GM10248 (cell line): ENCODE measurements around the gene GRK6.

ENCODE experiments used
- CTCF ChIA-PET: fragments of 300-600 bp; sonication (Branson Sonifier 250); formaldehyde crosslinking; extraction: SDS; loops from one replicate; lab custom pipeline; 2021; ENCODE audit warnings: antibody characterized with exemption; lab: Yijun Ruan, JAX
- POLR2A ChIA-PET: fragments of 350-650 bp; sonication (Branson Sonifier 250); formaldehyde crosslinking; extraction: SDS; loops from one replicate; lab custom pipeline; 2020; ENCODE audit warnings: antibody characterized with exemption; lab: Yijun Ruan, JAX
- DNase-seq: peaks from one replicate; pipeline ENCODE4 v3.0.0; 2012; ENCODE audit errors: extremely low spot score
- CTCF ChIP-seq: IDR thresholded peaks from 2 replicates; pipeline ENCODE4 v1.5.1; 2012; ENCODE audit warnings: mild to moderate bottlenecking, low read depth; ENCODE audit errors: extremely low read depth, missing control alignments, control extremely low read depth

GRK6 gene

GRCh38 chr5:177453852-177454396 lies 27.4 kb downstream of the GRK6 start:
- TF ChIP-seq CTCF: no peak
- no peak for DNase-seq
- ChIA-PET POLR2A (interaction anchor here (1.0 to 2.1 kb wide), 2 partner anchors 28 to 50 kb away, joined by 6 to 10 read pairs; partner anchors contain the start of gene GRK6), CTCF (interaction anchor here (0.7 to 21.0 kb wide), 27 partner anchors 11 to 796 kb away, joined by 3 to 549 read pairs (median 9); partner anchors contain the start of genes DOK3, F12, GRK6 and LMAN2)

- ChIA-PET POLR2A (interaction anchor here (0.8 to 2.1 kb wide), 4 partner anchors 9 to 71 kb away, joined by 3 to 10 read pairs (median 4); partner anchors contain the start of genes GRK6 and SLC34A1), CTCF (interaction anchor here (0.7 to 21.0 kb wide), 40 partner anchors 12 to 797 kb away, joined by 3 to 549 read pairs (median 6); partner anchors contain the start of genes DOK3, F12, GRK6 and LMAN2)
- DNase-seq: peak; percentile 95
- peak; percentile 90 for TF ChIP-seq CTCF
Measured at GRCh38 chr5:177454397-177455035, 28.0 kb downstream of the GRK6 start.

- ChIA-PET POLR2A (interaction anchor here (0.8 to 2.1 kb wide), 5 partner anchors 10 to 71 kb away, joined by 3 to 10 read pairs (median 3); partner anchors contain the start of genes DOK3, GRK6 and SLC34A1), CTCF (interaction anchor here (0.8 to 21.0 kb wide), 43 partner anchors 12 to 384 kb away, joined by 3 to 549 read pairs (median 6); partner anchors contain the start of genes DOK3, F12, GRK6 and LMAN2)
- peak; percentile 89 for DNase-seq
- peak; percentile 80 for TF ChIP-seq CTCF
Measured at GRCh38 chr5:177455036-177455660, 28.7 kb downstream of the GRK6 start.

GRCh38 chr5:177455661-177456590 lies 29.4 kb downstream of the GRK6 start:
- DNase-seq: peak; percentile 91
- POLR2A ChIA-PET: interaction anchor here (0.8 to 2.1 kb wide), 4 partner anchors 52 to 72 kb away, joined by 3 to 10 read pairs (median 3); partner anchors contain the start of genes DOK3 and SLC34A1

GRCh38 chr5:177456591-177456964 lies 30.1 kb downstream of the GRK6 start:
- no peak for TF ChIP-seq CTCF
- DNase-seq: no peak
- CTCF ChIA-PET: interaction anchor here (0.9 to 15.6 kb wide), 25 partner anchors 11 to 346 kb away, joined by 3 to 285 read pairs (median 8); partner anchors contain the start of genes DOK3, GRK6, PRR7 and TMED9
- POLR2A ChIA-PET: interaction anchor here (0.8 kb wide), 1 partner anchor 62 kb away, joined by 3 read pairs; no protein-coding TSS in a partner anchor

More at GRCh38 chr5:177455661-177456590, 29.4 kb downstream of the GRK6 start:
- peak; percentile 97 for TF ChIP-seq CTCF
- CTCF ChIA-PET: interaction anchor here (0.8 to 21.0 kb wide), 41 partner anchors 12 to 385 kb away, joined by 3 to 549 read pairs (median 7); partner anchors contain the start of genes DOK3, F12, GRK6 and LMAN2
